Heart right ventricle (tissue), 16 donors: ENCODE results near the gene FAM13C. TPM values are rescaled to one million over a fixed set of nuclear protein-coding genes. Genes with fewer than 3 reads are reported as not detected.

Experiments
- ATAC-seq, 8 donors: fragments of 200-7000 bp; cut with Tn5 transposase; one replicate each; pipeline ENCODE4 v1.9.1; 2020; ENCODE audit warnings: mild to moderate bottlenecking in 8 of 8, moderate library complexity in 8 of 8, moderate number of reproducible peaks in 1 of 8
- DNase-seq, 2 donors: peaks; one replicate each; pipeline ENCODE4 v3.0.0-alpha.2; 2020
- H3K27ac ChIP-seq, 10 donors: fragments of 200-600 bp; sonication (generic) in 2 of 10; one replicate each; pipeline versions ENCODE4 v1.5.0 to v1.8.0; 2020 to 2022; ENCODE audit warnings: mild to moderate bottlenecking in 3 of 10
- H3K27me3 ChIP-seq, 7 donors: fragments of 200-600 bp; one replicate each; pipeline ENCODE4 v1.8.0; 2021 to 2022; ENCODE audit warnings: mild to moderate bottlenecking in 2 of 7
- H3K36me3 ChIP-seq, 9 donors: fragments of 200-600 bp; sonication (generic) in 1 of 9; one replicate each; pipeline versions ENCODE4 v1.5.0 to v1.8.0; 2020 to 2022; ENCODE audit warnings: mild to moderate bottlenecking in 2 of 9
- H3K4me1 ChIP-seq, 9 donors: fragments of 200-600 bp; sonication (generic) in 1 of 9; one replicate each; pipeline versions ENCODE4 v1.5.0 to v1.8.0; 2020 to 2022; ENCODE audit warnings: mild to moderate bottlenecking in 4 of 9
- H3K4me3 ChIP-seq, 10 donors: fragments of 200-600 bp; sonication (generic) in 2 of 10; one replicate each; pipeline versions ENCODE4 v1.5.0 to v1.8.0; 2020 to 2022; ENCODE audit warnings: mild to moderate bottlenecking in 7 of 10, moderate library complexity in 2 of 10
- H3K9me3 ChIP-seq, 11 donors: fragments of 200-600 bp in 10 of 11; sonication (generic) in 2 of 11; one replicate each; pipeline versions ENCODE4 v1.5.0 to v1.8.0; 2013 to 2022; ENCODE audit warnings: mild to moderate bottlenecking in 2 of 11, control low read depth in 1 of 11, moderate library complexity in 1 of 11
- CTCF ChIP-seq, 9 donors: fragments of 200-600 bp; sonication (generic) in 2 of 9; IDR thresholded peaks; one replicate each; pipeline versions ENCODE4 v1.5.0 to v1.8.0; 2021 to 2022; ENCODE audit warnings: antibody characterized with exemption in 9 of 9, mild to moderate bottlenecking in 5 of 9, moderate library complexity in 1 of 9
- WGBS, 2 donors: extraction: QIAGEN DNeasy Blood & Tissue Kit; methylation state at CpG; one replicate each; pipeline ENCODE4 v1.1.7; 2013; ENCODE audit warnings: inconsistent platforms in 1 of 2; 5-methylcytosine and 5-hydroxymethylcytosine counted together
- intact Hi-C, 10 donors: fragments of 100-400 bp; cut with DNase I; formaldehyde crosslinking; loops; one replicate each; pipeline versions ENCODE4 v1.11.1 to v1.14.2; 2022
- polyA plus RNA-seq, 2 donors: library from polyadenylated mRNA; stranded (reverse); fragments of 200-250 nt; gene quantifications; one replicate each; pipeline ENCODE4 v1.2.3, GENCODE V29; 2013
- total RNA-seq, 10 donors: library from RNA; stranded (reverse); fragmentation: NEBNext Ultra II Directional in 3 of 10; extraction: Animal tissue kit (Norgen Biotek cat#: 25700) in 3 of 10; gene quantifications; one replicate each; pipeline versions ENCODE4 v1.2.1 to v1.2.4, GENCODE V29; 2021 to 2023
- donor health status: Arrhythmogenic right ventricular cardiomyopathy.
- donor health status: ischemic (EF 13 %, LVEDD 7.1; RV severe dilation, severe dysfunction).
- donor health status: healthy with polysubstance abuse.
- donor health status: DM: no; HTN: yes; CAD: no.
- donor health status: DM: no; HTN: no; CAD: no.
- donor health status: ischemic (EF 25% LVEDD 6.9; RV normal size, moderate dysfunction).
- donor health status: ischemic (EF 25% LVEDD 5.7; RV mildly dilated, moderate dysfunction).
- donor health status: healthy.
- donor health status: DM: yes; HTN: yes; CAD: no.
- donor health status: Ischemic cardiomyopathy.
- donor health status: ischemic (EF 35%, LVEDD 5.7; RV mildly dilated, moderate dysfunction).
- donor health status: nonischemic (EF 11% LVEDD 7.7; RV severe dilation, severe dysfunction).
- donor health status: DM: yes; HTN: yes; CAD: no.
- donor health status: PGD.
- donor health status: ischemic (EF 29% LVEDD 5.4; RV normal size, mild dysfunction).
- donor health status: nonischemic (EF 23%, LVEDD 6.1; RV moderate dilation, normal function).

FAM13C gene
- total and polyA plus RNA-seq, 12 donors = 1.5 to 14.6 (median 7.0) TPM

GRCh38 chr10:59299933-59300332 is 62.4 kb downstream of the FAM13C start:
- H3K36me3 ChIP-seq = no peaks in the 10 kb centered on the region
- ATAC-seq = no peak
- no peak overlapping the region for H3K4me3 ChIP-seq
- intact Hi-C loops = no loop called here
- 76 to 85% methylated on average over 5 of the region's 5 CpGs for WGBS, 2 donors
- H3K4me1 ChIP-seq = peaks cover 0 to 14% (median 0%) of the 10 kb centered on the region in 9 donors
- no peak for TF ChIP-seq CTCF (IDR thresholded peaks at IDR 0.05)
- no peak overlapping the region for H3K27ac ChIP-seq
- no peaks in the 10 kb centered on the region for H3K27me3 ChIP-seq
- no peaks in the 10 kb centered on the region for H3K9me3 ChIP-seq
- no peak for DNase-seq

GRCh38 chr10:59290448-59290847 is 71.9 kb downstream of the FAM13C start:
- H3K36me3 ChIP-seq = no peaks in the 10 kb centered on the region
- no peak overlapping the region for H3K27ac ChIP-seq
- intact Hi-C loops = no loop called here
- peaks cover 0 to 16% (median 6%) of the 10 kb centered on the region in 9 donors for H3K4me1 ChIP-seq
- DNase-seq (no peak), ATAC-seq (no peak)
- no peak overlapping the region for H3K4me3 ChIP-seq
- no peaks in the 10 kb centered on the region for H3K9me3 ChIP-seq
- WGBS, 2 donors = 85 to 90% methylated on average over 4 of the region's 4 CpGs
- TF ChIP-seq CTCF (IDR thresholded peaks at IDR 0.05) = no peak
- H3K27me3 ChIP-seq = no peaks in the 10 kb centered on the region

- Histone ChIP-seq H3K4me3 (no peak overlapping the region), H3K9me3 (no peaks in the 10 kb centered on the region), H3K4me1 (peaks cover 0 to 16% (median 6%) of the 10 kb centered on the region in 9 donors), H3K36me3 (no peaks in the 10 kb centered on the region), H3K27me3 (no peaks in the 10 kb centered on the region), H3K27ac (no peak overlapping the region)
- DNase-seq = no peak
- intact Hi-C loops = no loop called here
- 90 to 95% methylated on average over 3 of the region's 3 CpGs for WGBS, 2 donors
- ATAC-seq = no peak
- TF ChIP-seq CTCF (IDR thresholded peaks at IDR 0.05) = no peak
Measured at GRCh38 chr10:59289853-59290252, 72.5 kb downstream of the FAM13C start.

- ATAC-seq = no peak
- Histone ChIP-seq H3K4me3 (no peak overlapping the region), H3K27ac (no peak overlapping the region), H3K4me1 (peaks cover 0 to 9% (median 0%) of the 10 kb centered on the region in 9 donors), H3K36me3 (peaks cover 0 to 8% (median 0%) of the 10 kb centered on the region in 9 donors), H3K27me3 (no peaks in the 10 kb centered on the region), H3K9me3 (no peaks in the 10 kb centered on the region)
- WGBS, 2 donors = 92 to 93% methylated on average over 3 of the region's 3 CpGs
- TF ChIP-seq CTCF (IDR thresholded peaks at IDR 0.05) = no peak
- intact Hi-C loops = no loop called here
- DNase-seq = no peak
Measured at GRCh38 chr10:59287587-59288255, 74.6 kb downstream of the FAM13C start.
